Upper lobe of right lung (tissue), 1 donor: ENCODE data around the gene KDM6A. TPM values are rescaled to one million over a fixed set of nuclear protein-coding genes. Genes with fewer than 3 reads are reported as not detected.

Source experiments
- ATAC-seq: fragments of 200-7000 bp; cut with Tn5 transposase; one replicate; pipeline ENCODE4 v1.9.1; 2020; ENCODE audit warnings: mild to moderate bottlenecking, moderate library complexity
- DNase-seq: peaks from one replicate; pipeline ENCODE4 v3.0.0-alpha.2; 2020
- H3K27ac ChIP-seq: fragments of 200-600 bp; one replicate; pipeline ENCODE4 v1.8.0; 2022
- H3K27me3 ChIP-seq: fragments of 200-600 bp; one replicate; pipeline ENCODE4 v1.8.0; 2022; ENCODE audit warnings: mild to moderate bottlenecking
- H3K36me3 ChIP-seq: fragments of 200-600 bp; one replicate; pipeline ENCODE4 v1.8.0; 2022
- H3K4me1 ChIP-seq: fragments of 200-600 bp; one replicate; pipeline ENCODE4 v1.8.0; 2022
- H3K4me3 ChIP-seq: fragments of 200-600 bp; one replicate; pipeline ENCODE4 v1.8.0; 2022; ENCODE audit warnings: mild to moderate bottlenecking
- H3K9me3 ChIP-seq: fragments of 200-600 bp; one replicate; pipeline ENCODE4 v1.8.0; 2022
- intact Hi-C: fragments of 100-400 bp; cut with DNase I; formaldehyde crosslinking; loops from one replicate; pipeline ENCODE4 v1.11.0; 2022
- total RNA-seq: library from RNA; stranded (reverse); fragmentation: NEBNext Ultra II Directional; extraction: Animal tissue kit (Norgen Biotek cat#: 25700); gene quantifications from one replicate; pipeline ENCODE4 v1.2.1, GENCODE V29; 2021
- TF ChIP-seq, protein P1 (sequence below): fragments of 200-600 bp; IDR thresholded peaks from one replicate; pipeline ENCODE4 v1.8.0; 2022; ENCODE audit warnings: antibody characterized with exemption
- donor health status: DM: no; HTN: yes; CAD: no; lungs with severe emphysema.

Gene KDM6A
- total RNA-seq, 1 donor from 2014 or later: 24.7 TPM

DNA sequence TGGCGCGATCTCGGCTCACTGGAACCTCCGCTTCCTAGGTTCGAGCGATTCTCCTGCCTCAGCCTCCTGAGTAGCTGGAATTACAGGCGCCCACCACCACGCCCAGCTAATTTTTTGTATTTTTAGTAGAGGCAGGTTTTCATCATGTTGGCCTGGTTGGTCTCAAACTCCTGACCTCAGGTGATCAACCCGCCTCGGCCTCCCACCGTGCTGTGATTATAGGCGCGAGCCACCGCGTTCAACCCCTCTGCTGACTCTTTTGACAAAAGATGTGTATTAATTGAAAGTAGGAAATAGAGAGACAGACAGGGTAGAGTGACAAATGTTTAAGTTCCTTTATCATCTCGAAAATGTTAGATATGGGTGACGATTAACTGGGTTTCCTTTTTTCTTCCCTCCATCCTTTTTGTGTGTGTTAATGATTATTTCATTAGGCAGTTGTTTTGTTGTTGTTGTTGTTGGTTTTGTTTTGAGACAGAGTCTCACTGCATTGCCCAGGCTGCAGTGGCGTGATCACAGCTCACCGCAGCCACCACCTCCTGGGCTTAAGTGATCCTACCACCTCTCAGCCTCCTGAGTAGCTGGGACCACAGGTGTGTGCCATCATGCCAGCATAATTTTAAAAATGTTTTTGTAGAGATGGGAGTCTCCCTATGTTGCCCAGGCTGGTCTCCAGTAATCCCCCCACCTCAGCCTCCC, 79.5 kb downstream of the KDM6A start:
- ATAC-seq (no peak), DNase-seq (no peak)
- TF ChIP-seq, protein P1, sequence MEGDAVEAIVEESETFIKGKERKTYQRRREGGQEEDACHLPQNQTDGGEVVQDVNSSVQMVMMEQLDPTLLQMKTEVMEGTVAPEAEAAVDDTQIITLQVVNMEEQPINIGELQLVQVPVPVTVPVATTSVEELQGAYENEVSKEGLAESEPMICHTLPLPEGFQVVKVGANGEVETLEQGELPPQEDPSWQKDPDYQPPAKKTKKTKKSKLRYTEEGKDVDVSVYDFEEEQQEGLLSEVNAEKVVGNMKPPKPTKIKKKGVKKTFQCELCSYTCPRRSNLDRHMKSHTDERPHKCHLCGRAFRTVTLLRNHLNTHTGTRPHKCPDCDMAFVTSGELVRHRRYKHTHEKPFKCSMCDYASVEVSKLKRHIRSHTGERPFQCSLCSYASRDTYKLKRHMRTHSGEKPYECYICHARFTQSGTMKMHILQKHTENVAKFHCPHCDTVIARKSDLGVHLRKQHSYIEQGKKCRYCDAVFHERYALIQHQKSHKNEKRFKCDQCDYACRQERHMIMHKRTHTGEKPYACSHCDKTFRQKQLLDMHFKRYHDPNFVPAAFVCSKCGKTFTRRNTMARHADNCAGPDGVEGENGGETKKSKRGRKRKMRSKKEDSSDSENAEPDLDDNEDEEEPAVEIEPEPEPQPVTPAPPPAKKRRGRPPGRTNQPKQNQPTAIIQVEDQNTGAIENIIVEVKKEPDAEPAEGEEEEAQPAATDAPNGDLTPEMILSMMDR: no peak
- Histone ChIP-seq H3K4me3 (no peak overlapping the region), H3K27me3 (no peaks in the 10 kb centered on the region), H3K9me3 (no peaks in the 10 kb centered on the region), H3K4me1 (peaks cover 16% of the 10 kb centered on the region), H3K36me3 (no peaks in the 10 kb centered on the region), H3K27ac (no peak overlapping the region)
- intact Hi-C loops: no loop called here

DNA sequence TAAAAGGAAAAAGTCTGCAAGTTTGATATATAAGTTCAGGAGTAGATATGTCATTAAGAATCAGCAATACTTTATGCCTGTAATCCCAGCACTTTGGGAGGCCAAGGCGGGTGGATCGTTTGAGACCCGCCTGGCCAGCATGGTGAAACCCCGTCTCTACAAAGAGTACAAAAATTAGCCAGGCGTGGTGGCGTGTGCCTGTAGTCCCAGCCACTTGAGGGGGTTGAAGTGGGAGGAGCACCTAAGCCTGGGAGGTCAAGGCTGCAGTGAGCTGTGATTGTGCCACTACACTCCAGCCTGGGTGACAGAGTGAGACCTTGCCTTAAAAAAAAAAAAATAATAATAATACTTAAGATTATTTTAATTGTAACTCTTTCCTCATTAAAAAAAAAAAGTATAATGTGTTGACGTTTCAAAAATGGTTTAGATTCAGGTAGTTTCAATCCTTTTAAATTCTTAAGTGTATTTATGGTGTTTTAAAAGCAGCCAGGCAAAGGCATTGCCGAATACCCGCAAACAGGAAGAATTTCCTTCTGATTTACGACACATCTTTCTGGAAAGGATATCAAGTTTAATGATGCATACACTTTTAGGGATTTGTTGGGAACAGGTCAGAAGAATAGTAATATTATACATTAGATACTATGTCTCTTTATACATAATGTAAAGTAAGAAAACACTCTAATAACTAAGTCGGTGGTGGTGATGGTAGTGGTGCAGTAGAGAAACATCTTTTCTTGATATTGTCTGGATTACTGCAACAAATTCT, 80.9 kb downstream of the KDM6A start:
- intact Hi-C loops: no loop called here
- DNase-seq (no peak), ATAC-seq (peak; percentile 41)
- Histone ChIP-seq H3K4me3 (no peak overlapping the region), H3K4me1 (peaks cover 16% of the 10 kb centered on the region), H3K9me3 (no peaks in the 10 kb centered on the region), H3K36me3 (no peaks in the 10 kb centered on the region), H3K27me3 (no peaks in the 10 kb centered on the region), H3K27ac (no peak overlapping the region)
- TF ChIP-seq, protein P1: no peak

DNA sequence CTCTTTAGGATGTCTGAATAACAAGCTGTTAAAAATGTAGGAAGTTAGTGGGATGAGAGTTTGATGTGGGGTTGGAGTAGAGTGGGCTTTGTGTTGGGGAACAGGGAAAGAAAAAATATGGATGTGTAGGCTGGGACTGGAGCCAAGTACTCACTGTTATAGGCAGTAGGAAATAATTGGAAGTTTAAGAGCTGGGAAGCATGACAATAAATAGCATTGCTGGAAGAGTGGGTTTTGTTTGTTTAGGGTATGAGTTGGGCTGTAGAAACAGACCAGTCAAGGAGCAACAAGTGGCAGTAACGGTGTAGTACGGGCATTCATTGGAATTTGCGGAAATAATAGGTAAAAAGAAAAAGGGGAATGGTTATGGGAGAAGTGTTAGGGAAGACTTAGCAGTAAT, 81.6 kb downstream of the KDM6A start:
- H3K4me3 ChIP-seq: no peak overlapping the region
- intact Hi-C loops: no loop called here
- DNase-seq (no peak), ATAC-seq (no peak)
- H3K36me3 ChIP-seq: no peaks in the 10 kb centered on the region
- no peaks in the 10 kb centered on the region for H3K9me3 ChIP-seq
- TF ChIP-seq, protein P1: no peak
- no peaks in the 10 kb centered on the region for H3K27me3 ChIP-seq
- peaks cover 16% of the 10 kb centered on the region for H3K4me1 ChIP-seq
- no peak overlapping the region for H3K27ac ChIP-seq

DNA sequence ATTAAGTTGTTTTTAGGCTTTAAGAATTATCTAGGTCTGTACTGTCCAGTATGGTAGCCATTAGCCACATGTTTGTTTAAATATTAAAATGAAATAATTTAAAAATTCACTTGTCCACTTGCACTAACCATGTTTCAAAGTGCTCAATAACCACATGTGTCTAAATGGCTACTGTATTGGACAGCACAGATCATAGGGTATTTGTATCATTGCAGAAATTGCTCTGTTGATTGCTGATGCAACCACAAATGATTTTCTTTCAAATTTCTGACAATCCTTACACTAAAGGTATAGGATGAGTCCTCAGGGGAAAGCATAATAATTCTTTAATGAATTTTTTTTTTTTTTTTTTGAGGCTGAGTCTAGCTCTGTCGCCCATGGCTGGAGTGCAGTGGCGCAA, 84.9 kb downstream of the KDM6A start:
- Histone ChIP-seq H3K27ac (no peak overlapping the region), H3K27me3 (no peaks in the 10 kb centered on the region), H3K9me3 (no peaks in the 10 kb centered on the region), H3K4me3 (no peak overlapping the region), H3K4me1 (peaks cover 12% of the 10 kb centered on the region), H3K36me3 (no peaks in the 10 kb centered on the region)
- ATAC-seq (no peak), DNase-seq (no peak)
- intact Hi-C loops: no loop called here
- TF ChIP-seq, protein P1: no peak

DNA sequence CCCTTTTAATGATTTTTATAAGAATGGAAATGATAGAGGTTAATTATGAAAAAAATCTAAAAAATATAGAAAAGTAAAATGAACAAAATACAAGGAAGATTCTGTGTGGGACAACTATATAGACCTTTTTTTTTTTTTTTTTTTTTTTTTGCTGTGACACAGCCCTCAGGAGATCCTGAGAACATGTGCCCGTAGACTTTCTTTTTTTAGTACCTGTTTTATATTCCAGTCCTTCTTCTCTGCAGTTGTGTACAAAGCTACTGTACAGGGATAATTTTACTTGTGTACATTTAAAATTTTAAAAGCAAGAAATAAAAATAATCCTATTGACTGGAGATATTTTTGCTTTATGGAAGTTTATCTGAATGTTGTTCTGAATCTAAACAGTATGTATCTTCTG, 85.5 kb downstream of the KDM6A start:
- TF ChIP-seq, protein P1: no peak
- intact Hi-C loops: no loop called here
- Histone ChIP-seq H3K9me3 (no peaks in the 10 kb centered on the region), H3K4me1 (peaks cover 12% of the 10 kb centered on the region), H3K36me3 (no peaks in the 10 kb centered on the region), H3K27ac (no peak overlapping the region), H3K4me3 (no peak overlapping the region), H3K27me3 (no peaks in the 10 kb centered on the region)
- ATAC-seq (no peak), DNase-seq (no peak)
